GM18499 (cell line): Measurements from ENCODE around the gene BRCA2.

Experiments
- ATAC-seq: cut with Tn5 transposase; IDR thresholded peaks from one replicate; pipeline ENCODE4 v1.9.1; 2021; ENCODE audit warnings: moderate number of reproducible peaks; ENCODE audit not compliant: insufficient read depth, unreplicated experiment

Gene BRCA2

GRCh38 chr13:32315238-32316027 lies at the start of gene BRCA2, which contains the start of gene ZAR1L:
TSS of gene BRCA2 (plus strand) at chr13:32315508. CDS start at chr13:32316461, 953 bp downstream.
TSS of gene ZAR1L (minus strand) at chr13:32315363. CDS start at chr13:32311925, 3,438 bp downstream.
- ATAC-seq: peak; percentile 59

- ATAC-seq: no peak
These were observed 49.6 kb upstream of the BRCA2 start for GRCh38 chr13:32265726-32266125.

- no peak for ATAC-seq
These were observed 49.2 kb upstream of the BRCA2 start for GRCh38 chr13:32266130-32266529.

GRCh38 chr13:32267836-32268439 lies 47.4 kb upstream of the BRCA2 start:
- peak; percentile 81 for ATAC-seq

GRCh38 chr13:32272021-32272683 lies 43.2 kb upstream of the BRCA2 start:
- ATAC-seq: no peak

GRCh38 chr13:32277839-32278238 lies 37.5 kb upstream of the BRCA2 start:
- ATAC-seq: no peak

- ATAC-seq: no peak
These were observed 36.9 kb upstream of the BRCA2 start for GRCh38 chr13:32278426-32278825.

- ATAC-seq: no peak
These were observed 34.2 kb upstream of the BRCA2 start for GRCh38 chr13:32281096-32281495.

GRCh38 chr13:32282096-32282711 lies 33.1 kb upstream of the BRCA2 start:
- no peak for ATAC-seq

GRCh38 chr13:32284927-32285632 lies 30.2 kb upstream of the BRCA2 start:
- ATAC-seq: no peak

GRCh38 chr13:32285633-32285965 lies 29.7 kb upstream of the BRCA2 start:
- ATAC-seq: no peak

GRCh38 chr13:32297206-32297605 lies 18.1 kb upstream of the BRCA2 start:
- no peak for ATAC-seq

- ATAC-seq: no peak
These were observed 16.6 kb upstream of the BRCA2 start for GRCh38 chr13:32298695-32299094.

GRCh38 chr13:32299893-32300292 lies 15.4 kb upstream of the BRCA2 start:
- ATAC-seq: no peak

- ATAC-seq: no peak
These were observed 14.9 kb upstream of the BRCA2 start for GRCh38 chr13:32300406-32300805.

- ATAC-seq: no peak
These were observed 14.4 kb upstream of the BRCA2 start for GRCh38 chr13:32300920-32301319.

- no peak for ATAC-seq
These were observed 12.8 kb upstream of the BRCA2 start for GRCh38 chr13:32302461-32302860.

GRCh38 chr13:32305646-32306045 lies 9.7 kb upstream of the BRCA2 start:
- ATAC-seq: no peak

- ATAC-seq: no peak
These were observed 5.8 kb upstream of the BRCA2 start for GRCh38 chr13:32309312-32310133.
